ENCODE measurements around the gene KIF19. TPM values are rescaled to one million over a fixed set of nuclear protein-coding genes. Genes with fewer than 3 reads are reported as not detected.

The KIF19 gene
- total and polyA plus RNA-seq, 3 donors from 2014 or later: 2.0 to 3.3 (median 3.0) TPM

- no peak overlapping the region for H3K27ac ChIP-seq
- no peak overlapping the region for H3K4me3 ChIP-seq
- no peaks in the 10 kb centered on the region for H3K36me3 ChIP-seq (ENCODE audit: low read depth, missing control alignments)
- H3K4me1 ChIP-seq: peaks cover 3% of the 10 kb centered on the region
- no peak for DNase-seq
- H3K9me3 ChIP-seq: no peaks in the 10 kb centered on the region
- no peak for TF ChIP-seq POLR2A (IDR thresholded peaks at IDR 0.05)
- TF ChIP-seq, protein P1, sequence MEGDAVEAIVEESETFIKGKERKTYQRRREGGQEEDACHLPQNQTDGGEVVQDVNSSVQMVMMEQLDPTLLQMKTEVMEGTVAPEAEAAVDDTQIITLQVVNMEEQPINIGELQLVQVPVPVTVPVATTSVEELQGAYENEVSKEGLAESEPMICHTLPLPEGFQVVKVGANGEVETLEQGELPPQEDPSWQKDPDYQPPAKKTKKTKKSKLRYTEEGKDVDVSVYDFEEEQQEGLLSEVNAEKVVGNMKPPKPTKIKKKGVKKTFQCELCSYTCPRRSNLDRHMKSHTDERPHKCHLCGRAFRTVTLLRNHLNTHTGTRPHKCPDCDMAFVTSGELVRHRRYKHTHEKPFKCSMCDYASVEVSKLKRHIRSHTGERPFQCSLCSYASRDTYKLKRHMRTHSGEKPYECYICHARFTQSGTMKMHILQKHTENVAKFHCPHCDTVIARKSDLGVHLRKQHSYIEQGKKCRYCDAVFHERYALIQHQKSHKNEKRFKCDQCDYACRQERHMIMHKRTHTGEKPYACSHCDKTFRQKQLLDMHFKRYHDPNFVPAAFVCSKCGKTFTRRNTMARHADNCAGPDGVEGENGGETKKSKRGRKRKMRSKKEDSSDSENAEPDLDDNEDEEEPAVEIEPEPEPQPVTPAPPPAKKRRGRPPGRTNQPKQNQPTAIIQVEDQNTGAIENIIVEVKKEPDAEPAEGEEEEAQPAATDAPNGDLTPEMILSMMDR (IDR thresholded peaks at IDR 0.05): no peak
- intact Hi-C loops (cut with DNase I; ENCODE audit: low total_unique reads): no loop called here
- WGBS, 2 donors: 93 to 97% methylated on average over 17 to 26 of the region's 26 CpGs
- H3K27me3 ChIP-seq: no peaks in the 10 kb centered on the region
Observed at GRCh38 chr17:74371653-74372147, 45.7 kb downstream of the KIF19 start.

GRCh38 chr17:74372426-74372825 lies 46.4 kb downstream of the KIF19 start:
- H3K9me3 ChIP-seq: no peaks in the 10 kb centered on the region
- DNase-seq: no peak
- no peak for TF ChIP-seq POLR2A (IDR thresholded peaks at IDR 0.05)
- TF ChIP-seq, protein P1 (IDR thresholded peaks at IDR 0.05): no peak
- H3K36me3 ChIP-seq (ENCODE audit: low read depth, missing control alignments): no peaks in the 10 kb centered on the region
- intact Hi-C loops (cut with DNase I; ENCODE audit: low total_unique reads): no loop called here
- 89 to 94% methylated on average over 3 to 9 of the region's 9 CpGs for WGBS, 2 donors
- peaks cover 3% of the 10 kb centered on the region for H3K4me1 ChIP-seq
- H3K27ac ChIP-seq: no peak overlapping the region
- H3K27me3 ChIP-seq: no peaks in the 10 kb centered on the region
- H3K4me3 ChIP-seq: no peak overlapping the region

GRCh38 chr17:74373838-74374606 lies 48.0 kb downstream of the KIF19 start:
- Histone ChIP-seq H3K4me3 (no peak overlapping the region), H3K9me3 (no peaks in the 10 kb centered on the region), H3K27ac (no peak overlapping the region), H3K4me1 (no peaks in the 10 kb centered on the region), H3K36me3 (ENCODE audit: low read depth, missing control alignments) (no peaks in the 10 kb centered on the region), H3K27me3 (no peaks in the 10 kb centered on the region)
- DNase-seq: no peak
- WGBS, 2 donors: 85% methylated on average over 12 to 15 of the region's 15 CpGs
- no peak for TF ChIP-seq POLR2A (IDR thresholded peaks at IDR 0.05)
- TF ChIP-seq, protein P1 (IDR thresholded peaks at IDR 0.05): no peak
- intact Hi-C loops (cut with DNase I; ENCODE audit: low total_unique reads): no loop called here

DNA sequence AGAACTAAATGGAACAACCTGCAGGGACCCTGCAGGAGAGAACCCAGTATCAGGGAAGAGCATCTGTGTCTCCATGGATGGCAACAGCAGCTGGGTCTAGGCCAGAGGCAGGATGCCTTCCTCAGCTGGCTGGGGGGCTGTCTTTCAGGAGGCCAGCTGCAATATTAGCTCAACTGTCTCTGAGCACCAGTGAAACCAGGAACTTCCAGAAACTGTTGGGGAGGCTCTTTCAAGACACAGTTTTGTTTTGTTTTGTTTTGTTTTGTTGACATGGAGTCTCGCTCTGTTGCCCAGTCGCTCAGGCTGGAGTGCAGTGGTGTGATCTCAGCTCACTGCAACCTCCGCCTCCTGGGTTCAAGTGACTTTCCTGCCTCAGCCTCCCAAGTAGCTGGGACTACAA lies 48.8 kb downstream of the KIF19 start:
- intact Hi-C loops (cut with DNase I; ENCODE audit: low total_unique reads): no loop called here
- TF ChIP-seq, protein P1 (IDR thresholded peaks at IDR 0.05): no peak
- TF ChIP-seq POLR2A (IDR thresholded peaks at IDR 0.05): no peak
- H3K9me3 ChIP-seq: no peaks in the 10 kb centered on the region
- H3K4me1 ChIP-seq: peaks cover 6% of the 10 kb centered on the region
- no peaks in the 10 kb centered on the region for H3K36me3 ChIP-seq (ENCODE audit: low read depth, missing control alignments)
- no peak overlapping the region for H3K27ac ChIP-seq
- no peaks in the 10 kb centered on the region for H3K27me3 ChIP-seq
- DNase-seq: no peak
- no peak overlapping the region for H3K4me3 ChIP-seq
- 92 to 95% methylated on average over 3 of the region's 3 CpGs for WGBS, 2 donors

Measured in testis (tissue), 3 donors.